Mesothelial cell of epicardium (in vitro differentiated cells): Measurements from ENCODE around the gene GPR149. TPM values are rescaled to one million over a fixed set of nuclear protein-coding genes. Genes with fewer than 3 reads are reported as not detected.
A peak's percentile ranks its signal among the peaks of the same experiment; 100 is the strongest.

ENCODE experiments used
- DNase-seq, 2 experiments: peaks; one replicate each; pipeline ENCODE4 v3.0.0; 2021; ENCODE audit warnings: low spot score in 2 of 2; ENCODE audit not compliant: unreplicated experiment in 2 of 2
- H3K27ac Mint-ChIP-seq: 2 replicates; pipeline ENCODE4 v1.8.0; 2021; ENCODE audit warnings: mixed read lengths
- H3K27me3 Mint-ChIP-seq: 2 replicates; pipeline ENCODE4 v1.8.0; 2021; ENCODE audit warnings: low read depth, mixed read lengths
- H3K36me3 Mint-ChIP-seq: 2 replicates; pipeline ENCODE4 v1.8.0; 2021; ENCODE audit warnings: mixed read lengths
- H3K4me1 Mint-ChIP-seq: 2 replicates; pipeline ENCODE4 v1.8.0; 2021; ENCODE audit warnings: mixed read lengths
- H3K4me3 Mint-ChIP-seq: 2 replicates; pipeline ENCODE4 v1.8.0; 2021; ENCODE audit warnings: mild to moderate bottlenecking, moderate library complexity, mixed read lengths
- H3K9me3 Mint-ChIP-seq: 2 replicates; pipeline ENCODE4 v1.8.0; 2021; ENCODE audit warnings: mixed read lengths
- total RNA-seq: library from RNA; stranded (reverse); gene quantifications from 3 replicates; pipeline ENCODE4 v1.2.1, GENCODE V29; 2021
- TF ChIP-seq, protein P1 (sequence below): fragments of 200-600 bp; sonication (generic); IDR thresholded peaks from one replicate; pipeline ENCODE4 v1.5.0; 2021; ENCODE audit warnings: antibody characterized with exemption; ENCODE audit not compliant: unreplicated experiment

GPR149 gene
- total RNA-seq, 1 donor from 2014 or later: not detected

DNA sequence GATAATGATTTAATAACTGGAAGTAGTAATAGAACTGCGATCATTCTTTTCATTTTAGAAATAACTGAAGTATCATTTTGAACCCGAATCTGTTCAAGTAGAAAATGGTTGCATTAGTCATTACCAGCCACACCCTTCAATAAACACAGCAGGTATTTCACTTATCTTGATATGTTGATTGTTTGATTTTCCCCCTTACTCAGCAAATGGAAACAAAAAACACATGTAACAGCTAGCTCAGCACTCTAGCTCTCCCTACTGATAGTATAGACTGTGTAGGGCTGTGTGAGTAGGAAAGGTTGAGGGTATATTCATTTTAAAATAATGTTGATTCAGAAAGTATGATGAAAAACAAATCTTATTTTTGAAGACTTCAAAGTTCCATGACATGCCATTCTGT is 1.1 kb upstream of the GPR149 start:
- no peak for DNase-seq
- Mint-ChIP-seq H3K9me3 (no peaks in the 10 kb centered on the region), H3K4me1 (peaks cover 18% of the 10 kb centered on the region), H3K4me3 (no peak overlapping the region), H3K27ac (no peak overlapping the region), H3K36me3 (no peaks in the 10 kb centered on the region), H3K27me3 (peaks cover 73% of the 10 kb centered on the region)
- TF ChIP-seq, protein P1, sequence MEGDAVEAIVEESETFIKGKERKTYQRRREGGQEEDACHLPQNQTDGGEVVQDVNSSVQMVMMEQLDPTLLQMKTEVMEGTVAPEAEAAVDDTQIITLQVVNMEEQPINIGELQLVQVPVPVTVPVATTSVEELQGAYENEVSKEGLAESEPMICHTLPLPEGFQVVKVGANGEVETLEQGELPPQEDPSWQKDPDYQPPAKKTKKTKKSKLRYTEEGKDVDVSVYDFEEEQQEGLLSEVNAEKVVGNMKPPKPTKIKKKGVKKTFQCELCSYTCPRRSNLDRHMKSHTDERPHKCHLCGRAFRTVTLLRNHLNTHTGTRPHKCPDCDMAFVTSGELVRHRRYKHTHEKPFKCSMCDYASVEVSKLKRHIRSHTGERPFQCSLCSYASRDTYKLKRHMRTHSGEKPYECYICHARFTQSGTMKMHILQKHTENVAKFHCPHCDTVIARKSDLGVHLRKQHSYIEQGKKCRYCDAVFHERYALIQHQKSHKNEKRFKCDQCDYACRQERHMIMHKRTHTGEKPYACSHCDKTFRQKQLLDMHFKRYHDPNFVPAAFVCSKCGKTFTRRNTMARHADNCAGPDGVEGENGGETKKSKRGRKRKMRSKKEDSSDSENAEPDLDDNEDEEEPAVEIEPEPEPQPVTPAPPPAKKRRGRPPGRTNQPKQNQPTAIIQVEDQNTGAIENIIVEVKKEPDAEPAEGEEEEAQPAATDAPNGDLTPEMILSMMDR: no peak

DNA sequence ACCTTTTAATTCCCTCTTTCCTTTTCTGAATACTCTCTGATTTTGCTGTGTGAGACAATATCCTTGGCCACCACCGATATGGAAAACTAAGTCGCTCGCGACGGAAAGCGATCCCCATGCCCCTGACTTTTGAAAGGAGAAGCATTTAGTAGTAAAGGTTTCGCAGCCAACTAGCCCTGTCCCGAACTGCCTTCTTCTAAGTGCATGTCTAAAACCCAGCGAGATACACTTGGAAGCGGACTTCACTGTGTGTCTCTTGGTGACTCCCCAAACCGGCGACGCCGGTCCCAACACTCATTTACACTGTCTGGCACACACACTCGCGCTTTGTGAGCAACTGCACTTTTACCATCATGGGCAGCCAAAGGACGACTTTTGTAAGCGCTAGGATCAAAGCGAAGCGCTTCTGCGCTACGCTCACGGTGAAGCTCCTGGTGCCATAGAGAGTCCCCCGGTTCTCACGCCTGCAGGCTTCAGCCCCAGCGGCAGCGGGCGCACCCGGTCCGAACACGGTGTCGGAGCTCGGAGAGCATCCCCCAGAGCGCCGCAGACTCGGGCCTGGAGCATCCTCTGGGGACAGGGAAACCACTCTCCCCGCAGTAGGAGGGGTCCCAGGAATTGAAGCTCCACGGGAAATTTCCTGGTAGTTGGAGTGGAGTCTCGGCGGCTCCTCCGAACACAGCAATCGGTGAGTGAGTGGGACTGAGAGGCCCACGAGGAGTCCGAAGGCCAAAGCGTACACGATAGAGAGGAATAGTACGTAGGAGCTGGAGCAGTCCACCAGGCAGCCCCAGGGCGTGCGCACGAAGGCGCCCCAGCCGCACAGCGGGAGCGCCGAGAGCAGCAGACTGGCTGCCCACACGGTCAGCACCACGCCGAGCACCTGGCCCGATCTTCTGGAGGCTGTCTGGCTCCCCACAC is 1.4 kb downstream of the GPR149 start:
- peaks cover 85% of the 10 kb centered on the region for H3K27me3 Mint-ChIP-seq
- H3K36me3 Mint-ChIP-seq: no peaks in the 10 kb centered on the region
- no peak for DNase-seq
- H3K4me3 Mint-ChIP-seq: peak overlapping the region; percentile 58
- H3K4me1 Mint-ChIP-seq: peaks cover 18% of the 10 kb centered on the region
- H3K27ac Mint-ChIP-seq: no peak overlapping the region
- TF ChIP-seq, protein P1: no peak
- no peaks in the 10 kb centered on the region for H3K9me3 Mint-ChIP-seq

DNA sequence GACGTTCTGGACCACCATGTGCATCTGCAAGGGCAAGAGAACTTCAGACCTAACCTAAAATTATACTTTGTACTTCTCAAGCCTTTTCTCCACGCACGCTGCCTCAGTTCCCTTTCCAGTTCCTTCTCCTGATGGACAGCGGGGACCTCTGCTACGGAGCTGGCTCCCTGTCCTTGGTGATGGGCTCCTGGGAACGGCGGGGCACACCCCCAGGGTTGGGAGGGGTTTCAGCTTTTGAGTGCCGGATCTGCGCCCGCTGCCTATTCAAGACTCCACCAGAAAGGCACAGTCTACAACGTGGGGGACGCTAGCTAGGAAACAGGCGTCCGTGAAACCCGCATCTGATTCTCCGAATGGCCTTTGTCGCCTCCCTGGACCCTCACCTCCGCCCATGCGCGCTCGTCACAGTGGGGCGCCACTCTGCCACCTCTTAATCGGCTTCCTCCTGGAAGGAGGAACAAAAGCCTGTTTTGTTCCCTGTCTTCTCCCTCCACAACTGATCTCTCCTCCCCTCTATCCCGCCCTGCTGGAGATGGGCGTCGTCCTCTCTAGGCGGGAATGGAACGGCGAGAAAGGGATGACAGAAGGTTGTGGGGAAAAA is 2.2 kb downstream of the GPR149 start:
- DNase-seq: no peak
- Mint-ChIP-seq H3K27me3 (peaks cover 90% of the 10 kb centered on the region), H3K9me3 (no peaks in the 10 kb centered on the region), H3K36me3 (no peaks in the 10 kb centered on the region), H3K4me3 (peak overlapping the region; percentile 58), H3K27ac (no peak overlapping the region), H3K4me1 (peaks cover 18% of the 10 kb centered on the region)
- TF ChIP-seq, protein P1: no peak

DNA sequence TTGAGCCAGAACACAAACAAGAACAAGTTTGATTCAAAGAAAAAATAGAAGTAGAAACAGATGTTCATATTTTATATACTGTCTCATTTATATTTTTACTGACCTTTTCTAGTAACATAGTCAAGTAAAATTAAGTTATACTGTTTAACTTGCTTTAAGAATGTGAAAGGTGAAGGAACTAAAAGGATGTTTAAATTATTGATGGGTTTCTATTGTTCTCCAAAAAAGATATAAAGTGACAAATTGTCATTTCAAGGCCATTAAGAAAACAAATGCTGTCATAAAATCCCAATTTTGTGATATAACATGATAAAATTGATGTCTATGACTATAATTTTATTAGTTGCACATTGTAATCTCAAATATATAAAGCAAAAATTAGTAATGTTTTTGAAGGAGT is 7.3 kb downstream of the GPR149 start:
- Mint-ChIP-seq H3K36me3 (no peaks in the 10 kb centered on the region), H3K27me3 (peaks cover 44% of the 10 kb centered on the region), H3K9me3 (no peaks in the 10 kb centered on the region), H3K4me3 (no peak overlapping the region), H3K4me1 (no peaks in the 10 kb centered on the region), H3K27ac (no peak overlapping the region)
- DNase-seq: no peak
- TF ChIP-seq, protein P1: no peak

DNA sequence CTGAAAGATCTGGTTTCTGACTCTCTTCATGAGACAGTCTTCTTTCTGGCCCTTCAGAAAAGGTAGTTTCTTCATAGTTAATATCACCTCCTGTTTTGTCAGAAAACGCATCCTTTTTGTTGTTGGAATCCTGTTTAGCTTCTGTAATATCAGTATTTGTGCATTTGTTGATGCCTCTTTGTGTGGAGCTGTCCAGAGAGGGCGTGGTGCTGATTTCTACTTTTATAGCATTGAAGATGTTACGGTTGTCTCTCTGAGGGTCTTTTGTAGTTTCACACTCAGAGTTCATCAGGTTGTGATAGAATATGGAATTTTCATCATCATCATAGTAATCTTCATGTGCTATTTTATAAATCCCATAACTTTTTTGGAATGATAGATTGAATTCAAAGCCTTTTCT is 8.9 kb downstream of the GPR149 start:
- H3K27me3 Mint-ChIP-seq: peaks cover 29% of the 10 kb centered on the region
- H3K9me3 Mint-ChIP-seq: peaks cover 4% of the 10 kb centered on the region
- H3K4me3 Mint-ChIP-seq: no peak overlapping the region
- H3K4me1 Mint-ChIP-seq: no peaks in the 10 kb centered on the region
- DNase-seq: peak in 1 of 2 experiments; percentile 62
- H3K36me3 Mint-ChIP-seq: no peaks in the 10 kb centered on the region
- no peak overlapping the region for H3K27ac Mint-ChIP-seq
- TF ChIP-seq, protein P1: no peak
